ENCODE measurements around the gene OTX2. TPM values are rescaled to one million over a fixed set of nuclear protein-coding genes. Genes with fewer than 3 reads are reported as not detected.

Gene OTX2
- total RNA-seq, 1 donor from 2014 or later, result 0.77 TPM

DNA sequence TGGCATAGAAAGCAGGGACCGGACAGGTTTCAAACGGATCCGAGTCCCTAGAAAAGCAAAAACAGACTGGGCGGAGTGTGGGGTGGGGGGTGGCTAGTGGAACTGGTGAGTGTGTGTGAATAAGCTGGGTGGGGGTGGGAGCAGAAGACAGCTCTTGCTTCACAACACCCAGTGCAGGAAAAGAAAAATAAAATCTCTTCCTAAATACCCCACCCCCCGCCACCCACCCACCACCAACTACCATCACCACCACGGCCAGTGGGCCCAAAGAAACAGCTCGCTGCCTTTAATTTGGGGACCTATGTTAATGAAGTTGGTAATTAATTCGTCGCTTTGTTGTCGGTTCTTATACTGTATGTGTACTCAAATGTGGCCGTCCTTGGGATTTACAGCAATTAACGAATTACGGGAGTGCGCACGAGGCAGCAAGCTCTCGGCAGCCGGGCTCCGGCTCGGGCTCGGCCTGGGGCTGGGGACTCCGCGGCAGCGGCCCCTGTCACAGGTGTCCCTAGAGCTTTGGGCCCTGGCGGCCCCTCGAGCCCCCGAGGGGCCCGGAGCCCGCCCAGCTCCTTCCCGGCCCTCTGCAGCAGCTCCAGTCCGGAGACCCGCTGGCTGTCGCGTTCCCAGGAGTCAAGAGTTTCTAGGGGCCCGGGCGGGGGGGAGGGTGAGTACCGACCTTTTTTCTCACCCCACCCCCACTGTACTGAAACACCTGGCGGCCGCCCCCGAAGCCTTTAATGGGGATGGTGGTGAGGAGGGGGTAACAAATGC is 1.5 kb upstream of the OTX2 start:
- Mint-ChIP-seq H3K36me3 (ENCODE audit: low read depth) (peaks cover 3% of the 10 kb centered on the region), H3K27ac (ENCODE audit: unreplicated experiment) (no peak overlapping the region), H3K9me3 (no peaks in the 10 kb centered on the region), H3K4me3 (no peak overlapping the region), H3K4me1 (peaks cover 14% of the 10 kb centered on the region), H3K27me3 (ENCODE audit: low read depth) (peaks cover 100% of the 10 kb centered on the region)
- no peak for DNase-seq (ENCODE audit: low read depth, low spot score)
- TF ChIP-seq, protein P1, sequence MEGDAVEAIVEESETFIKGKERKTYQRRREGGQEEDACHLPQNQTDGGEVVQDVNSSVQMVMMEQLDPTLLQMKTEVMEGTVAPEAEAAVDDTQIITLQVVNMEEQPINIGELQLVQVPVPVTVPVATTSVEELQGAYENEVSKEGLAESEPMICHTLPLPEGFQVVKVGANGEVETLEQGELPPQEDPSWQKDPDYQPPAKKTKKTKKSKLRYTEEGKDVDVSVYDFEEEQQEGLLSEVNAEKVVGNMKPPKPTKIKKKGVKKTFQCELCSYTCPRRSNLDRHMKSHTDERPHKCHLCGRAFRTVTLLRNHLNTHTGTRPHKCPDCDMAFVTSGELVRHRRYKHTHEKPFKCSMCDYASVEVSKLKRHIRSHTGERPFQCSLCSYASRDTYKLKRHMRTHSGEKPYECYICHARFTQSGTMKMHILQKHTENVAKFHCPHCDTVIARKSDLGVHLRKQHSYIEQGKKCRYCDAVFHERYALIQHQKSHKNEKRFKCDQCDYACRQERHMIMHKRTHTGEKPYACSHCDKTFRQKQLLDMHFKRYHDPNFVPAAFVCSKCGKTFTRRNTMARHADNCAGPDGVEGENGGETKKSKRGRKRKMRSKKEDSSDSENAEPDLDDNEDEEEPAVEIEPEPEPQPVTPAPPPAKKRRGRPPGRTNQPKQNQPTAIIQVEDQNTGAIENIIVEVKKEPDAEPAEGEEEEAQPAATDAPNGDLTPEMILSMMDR (conservative IDR thresholded peaks at IDR 0.05), result no peak

DNA sequence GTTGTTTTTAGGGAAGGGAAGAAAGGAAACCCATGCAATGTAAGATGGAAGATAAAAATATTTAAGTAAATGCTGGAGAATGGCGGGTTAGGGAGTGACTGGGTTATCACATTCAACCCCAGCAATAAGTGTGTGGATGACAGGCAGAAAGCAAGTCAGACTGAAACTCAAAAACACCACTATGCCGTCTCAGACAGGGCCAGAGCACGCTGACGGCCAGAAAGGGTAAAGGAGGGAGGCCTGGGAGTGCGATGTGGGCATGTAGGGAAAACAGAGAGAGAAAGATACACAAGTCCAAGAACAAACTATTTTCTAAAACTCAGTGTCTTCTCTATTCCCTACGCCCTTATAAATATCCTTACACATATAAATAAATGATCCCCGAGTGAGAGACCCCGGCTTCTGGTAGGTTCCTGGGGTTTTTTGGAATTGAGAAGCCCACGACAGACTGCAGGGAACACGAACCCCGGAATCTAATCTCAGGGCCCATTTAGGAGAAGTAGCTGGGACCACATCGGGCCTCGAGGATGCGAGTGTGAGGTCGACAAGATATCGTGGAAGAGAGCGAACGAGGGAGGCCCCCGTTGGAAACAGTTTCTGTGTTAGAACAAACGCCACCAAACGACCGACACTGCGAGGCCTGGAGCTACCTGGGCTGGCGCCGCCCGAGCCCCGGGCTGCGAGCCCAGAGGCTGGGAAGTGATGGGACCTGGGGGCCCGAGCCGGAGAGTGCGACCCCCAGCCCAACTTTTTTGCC is 735 bp upstream of the OTX2 start:
- peak overlapping the region; percentile 32 for H3K4me3 Mint-ChIP-seq
- H3K4me1 Mint-ChIP-seq, result peaks cover 12% of the 10 kb centered on the region
- TF ChIP-seq, protein P1 (conservative IDR thresholded peaks at IDR 0.05), result no peak
- H3K27ac Mint-ChIP-seq (ENCODE audit: unreplicated experiment), result no peak overlapping the region
- no peak for DNase-seq (ENCODE audit: low read depth, low spot score)
- no peaks in the 10 kb centered on the region for H3K9me3 Mint-ChIP-seq
- H3K27me3 Mint-ChIP-seq (ENCODE audit: low read depth), result peaks cover 100% of the 10 kb centered on the region
- H3K36me3 Mint-ChIP-seq (ENCODE audit: low read depth), result peaks cover 3% of the 10 kb centered on the region

DNA sequence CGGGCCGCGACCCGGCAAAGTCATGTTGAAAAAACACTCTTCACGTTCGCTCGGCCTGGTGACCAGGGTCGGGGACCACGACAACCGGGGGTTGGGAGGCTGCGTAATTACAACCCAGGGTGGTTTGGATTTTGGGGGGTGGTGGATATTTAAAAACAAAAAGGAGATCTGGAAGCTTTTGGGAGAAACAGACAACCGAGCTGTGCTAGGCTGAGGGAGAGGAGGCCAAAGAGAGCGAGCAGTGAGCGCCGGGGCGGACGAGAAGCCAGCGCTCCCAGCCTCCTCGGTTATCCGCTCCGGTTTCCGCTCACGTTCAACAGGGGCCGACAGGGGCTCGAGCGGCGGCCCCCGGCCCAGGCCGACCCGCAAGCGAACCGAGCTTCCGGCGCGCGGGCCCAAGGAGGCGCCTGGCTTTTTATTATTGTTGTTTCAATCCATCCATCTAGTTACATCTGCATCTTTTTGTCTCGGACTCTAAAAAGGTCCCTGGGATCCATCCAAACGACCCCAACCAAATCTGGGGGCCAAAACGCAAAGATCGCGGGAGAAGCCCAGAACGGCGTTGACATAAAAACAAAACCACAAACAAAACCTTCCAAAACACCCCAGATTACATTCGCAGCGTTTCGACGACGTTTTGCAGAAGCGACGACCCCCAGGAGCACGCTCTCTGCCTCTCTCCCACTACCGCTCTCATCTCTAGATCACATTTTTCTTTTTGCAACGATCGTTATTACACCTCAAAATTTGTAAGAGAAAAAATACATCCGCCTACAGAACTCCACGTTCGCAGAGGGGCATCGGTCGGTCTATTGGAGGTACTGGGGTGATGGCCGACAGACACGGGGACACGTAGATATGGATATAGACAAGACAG is 771 bp downstream of the OTX2 start:
- Mint-ChIP-seq H3K27ac (ENCODE audit: unreplicated experiment) (no peak overlapping the region), H3K4me1 (peaks cover 12% of the 10 kb centered on the region), H3K4me3 (peak overlapping the region; percentile 45), H3K36me3 (ENCODE audit: low read depth) (peaks cover 3% of the 10 kb centered on the region), H3K9me3 (peaks cover 2% of the 10 kb centered on the region), H3K27me3 (ENCODE audit: low read depth) (peaks cover 100% of the 10 kb centered on the region)
- TF ChIP-seq, protein P1 (conservative IDR thresholded peaks at IDR 0.05), result no peak
- DNase-seq (ENCODE audit: low read depth, low spot score), result no peak

DNA sequence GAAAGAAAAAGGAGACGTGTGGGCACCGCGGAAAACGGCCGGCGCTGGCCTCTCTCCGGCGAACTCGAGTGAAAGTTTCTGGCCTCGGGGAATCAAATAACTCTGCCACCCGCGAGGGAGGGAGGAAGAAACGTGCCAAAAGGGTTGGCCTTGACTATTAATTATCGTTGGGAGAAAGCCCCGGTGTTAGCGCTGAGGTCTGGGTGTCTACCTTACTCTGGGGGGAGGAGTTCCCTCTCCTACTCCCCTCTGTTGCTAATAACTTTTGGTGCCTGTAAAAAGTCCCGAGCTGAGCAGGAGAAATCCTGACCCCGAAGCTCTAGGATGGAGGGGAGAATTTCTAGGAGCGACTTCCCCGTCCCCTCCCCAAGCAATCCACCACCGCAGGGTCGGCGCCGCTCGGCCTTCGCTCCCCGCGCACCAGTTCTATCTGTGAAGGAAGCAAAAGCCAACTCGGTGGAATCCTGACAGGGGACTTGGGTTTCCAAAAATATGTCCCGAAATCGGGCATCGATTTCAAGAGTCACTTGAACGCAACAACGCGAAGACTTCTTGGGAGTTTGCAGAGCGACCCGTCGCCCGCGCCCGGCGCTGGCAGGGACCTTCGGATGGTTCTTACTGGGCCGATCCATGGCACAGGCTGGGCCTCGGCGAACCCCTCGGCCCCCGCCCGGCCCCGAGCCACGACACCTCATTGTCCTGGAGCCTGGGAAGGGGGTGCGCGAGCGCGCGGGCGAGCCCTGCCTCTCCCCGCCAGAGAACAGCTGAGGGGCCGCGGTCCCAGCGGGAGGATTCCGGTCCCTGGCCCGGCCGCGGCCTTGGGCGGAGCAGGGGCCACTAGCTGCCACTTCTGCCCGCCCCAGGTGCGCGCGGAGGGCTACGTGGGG is 1.7 kb downstream of the OTX2 start:
- no peak overlapping the region for H3K27ac Mint-ChIP-seq (ENCODE audit: unreplicated experiment)
- TF ChIP-seq, protein P1 (conservative IDR thresholded peaks at IDR 0.05), result no peak
- peak overlapping the region; percentile 70 for H3K4me3 Mint-ChIP-seq
- H3K4me1 Mint-ChIP-seq, result peaks cover 12% of the 10 kb centered on the region
- H3K9me3 Mint-ChIP-seq, result peaks cover 4% of the 10 kb centered on the region
- DNase-seq (ENCODE audit: low read depth, low spot score), result no peak
- peaks cover 100% of the 10 kb centered on the region for H3K27me3 Mint-ChIP-seq (ENCODE audit: low read depth)
- H3K36me3 Mint-ChIP-seq (ENCODE audit: low read depth), result no peaks in the 10 kb centered on the region

DNA sequence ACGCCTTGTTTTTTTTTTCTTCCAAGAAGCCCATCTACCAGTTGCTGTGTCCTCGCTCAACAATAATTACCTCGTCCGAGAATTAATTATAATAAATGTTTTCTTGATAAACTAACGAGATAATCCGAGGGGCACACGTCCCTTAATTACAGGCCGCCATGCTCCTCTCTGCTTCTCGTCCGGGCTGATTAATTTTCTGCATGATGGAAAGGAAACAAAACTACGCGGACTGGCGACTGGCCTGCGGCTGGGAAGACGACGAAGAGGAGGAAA is 2.2 kb downstream of the OTX2 start:
- H3K9me3 Mint-ChIP-seq, result peaks cover 4% of the 10 kb centered on the region
- peak overlapping the region; percentile 70 for H3K4me3 Mint-ChIP-seq
- peaks cover 12% of the 10 kb centered on the region for H3K4me1 Mint-ChIP-seq
- H3K27ac Mint-ChIP-seq (ENCODE audit: unreplicated experiment), result no peak overlapping the region
- TF ChIP-seq, protein P1 (conservative IDR thresholded peaks at IDR 0.05), result no peak
- peaks cover 100% of the 10 kb centered on the region for H3K27me3 Mint-ChIP-seq (ENCODE audit: low read depth)
- DNase-seq (ENCODE audit: low read depth, low spot score), result no peak
- no peaks in the 10 kb centered on the region for H3K36me3 Mint-ChIP-seq (ENCODE audit: low read depth)

All from neural crest cell (in vitro differentiated cells).